Fibroblast of lung (primary cell): ENCODE measurements around the gene BGN.

ENCODE experiments used
- CTCF ChIP-seq, 2 donors: IDR thresholded peaks in 1 of 2; conservative IDR thresholded peaks in 1 of 2; 1 replicate in 1 of 2; 2 replicates in 1 of 2; pipeline ENCODE4 v1.5.1; 2011 to 2012; ENCODE audit warnings: low read length in 2 of 2, control low read depth in 1 of 2, inconsistent platforms in 1 of 2, low read depth in 1 of 2, mild to moderate bottlenecking in 1 of 2
- EZH2 ChIP-seq: IDR thresholded peaks from 2 replicates; pipeline ENCODE4 v1.5.1; 2012; ENCODE audit warnings: low read length, control low read depth, mild to moderate bottlenecking; ENCODE audit errors: missing control alignments

DNA sequence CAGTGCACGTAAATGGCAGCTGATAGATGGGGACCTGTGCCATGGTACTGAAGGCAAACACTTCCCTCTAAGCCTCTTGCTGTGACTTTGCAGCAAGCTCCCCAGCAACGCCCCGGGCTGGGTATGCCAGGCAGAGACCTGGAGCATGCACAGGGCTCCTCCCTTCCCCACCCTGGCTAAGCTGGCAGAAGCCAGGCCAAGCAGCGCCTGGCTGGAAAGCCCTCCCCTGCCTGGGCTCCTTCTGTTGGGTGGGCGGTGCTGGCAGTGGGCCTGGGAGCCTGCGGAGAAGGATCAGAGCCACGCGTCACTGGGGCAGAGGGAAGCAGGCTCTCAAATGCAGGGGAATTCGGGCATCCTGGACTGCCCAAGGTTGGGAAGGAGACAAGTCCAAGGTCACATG lies 26.3 kb downstream of the BGN start:
- TF ChIP-seq CTCF (conservative IDR thresholded peaks at IDR 0.05 in 1 of 2, IDR thresholded peaks at IDR 0.05 in 1 of 2; ENCODE audit: low read depth in 1 of 2, low read length in 2 of 2): no peak
- TF ChIP-seq EZH2: no peak
